ENCODE results near the gene MRPL2.

- TF ChIP-seq, protein P1, sequence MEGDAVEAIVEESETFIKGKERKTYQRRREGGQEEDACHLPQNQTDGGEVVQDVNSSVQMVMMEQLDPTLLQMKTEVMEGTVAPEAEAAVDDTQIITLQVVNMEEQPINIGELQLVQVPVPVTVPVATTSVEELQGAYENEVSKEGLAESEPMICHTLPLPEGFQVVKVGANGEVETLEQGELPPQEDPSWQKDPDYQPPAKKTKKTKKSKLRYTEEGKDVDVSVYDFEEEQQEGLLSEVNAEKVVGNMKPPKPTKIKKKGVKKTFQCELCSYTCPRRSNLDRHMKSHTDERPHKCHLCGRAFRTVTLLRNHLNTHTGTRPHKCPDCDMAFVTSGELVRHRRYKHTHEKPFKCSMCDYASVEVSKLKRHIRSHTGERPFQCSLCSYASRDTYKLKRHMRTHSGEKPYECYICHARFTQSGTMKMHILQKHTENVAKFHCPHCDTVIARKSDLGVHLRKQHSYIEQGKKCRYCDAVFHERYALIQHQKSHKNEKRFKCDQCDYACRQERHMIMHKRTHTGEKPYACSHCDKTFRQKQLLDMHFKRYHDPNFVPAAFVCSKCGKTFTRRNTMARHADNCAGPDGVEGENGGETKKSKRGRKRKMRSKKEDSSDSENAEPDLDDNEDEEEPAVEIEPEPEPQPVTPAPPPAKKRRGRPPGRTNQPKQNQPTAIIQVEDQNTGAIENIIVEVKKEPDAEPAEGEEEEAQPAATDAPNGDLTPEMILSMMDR (IDR thresholded peaks at IDR 0.05), result no peak
- TF ChIP-seq POLR2AphosphoS5 (IDR thresholded peaks at IDR 0.05), result no peak
- no peak for TF ChIP-seq POLR2A (IDR thresholded peaks at IDR 0.05)
Observed at GRCh38 chr6:43043310-43043709, 15.9 kb downstream of the MRPL2 start.

Data from prostate gland (tissue), 2 donors.